Gastrocnemius medialis (tissue), 4 donors: Measurements from ENCODE around the gene RPL35. TPM values are rescaled to one million over a fixed set of nuclear protein-coding genes. Genes with fewer than 3 reads are reported as not detected.
A peak's percentile ranks its signal among the peaks of the same experiment; 100 is the strongest.

Experiments used
- ATAC-seq, 2 donors: fragments of 150-250 bp; one replicate each; pipeline ENCODE4 v1.9.1; 2016
- DNase-seq, 2 donors: peaks; one replicate each; pipeline ENCODE4 v3.0.0-alpha.2; 2019
- H3K27ac ChIP-seq, 4 donors: fragments of 200-600 bp; sonication (generic); 1 replicate in 1 of 4; 2 replicates in 3 of 4; pipeline ENCODE4 v1.5.1; 2016 to 2018; ENCODE audit warnings: mild to moderate bottlenecking in 2 of 4, moderate library complexity in 1 of 4
- H3K27me3 ChIP-seq, 3 donors: fragments of 200-600 bp; sonication (generic) in 2 of 3; 1 replicate in 1 of 3; 2 replicates in 2 of 3; pipeline versions ENCODE4 v1.5.1 to v1.6.0; 2016 to 2019; ENCODE audit warnings: mild to moderate bottlenecking in 1 of 3, moderate library complexity in 1 of 3
- H3K36me3 ChIP-seq, 2 donors: fragments of 200-600 bp; sonication (generic) in 1 of 2; one replicate each; pipeline ENCODE4 v1.5.1; 2017 to 2018
- H3K4me1 ChIP-seq, 2 donors: fragments of 200-600 bp; sonication (generic) in 1 of 2; one replicate each; pipeline ENCODE4 v1.5.1; 2016 to 2017; ENCODE audit warnings: mild to moderate bottlenecking in 2 of 2
- H3K4me3 ChIP-seq, 4 donors: fragments of 200-600 bp; sonication (generic) in 3 of 4; 1 replicate in 1 of 4; 2 replicates in 3 of 4; pipeline ENCODE4 v1.5.1; 2016 to 2019; ENCODE audit warnings: mild to moderate bottlenecking in 2 of 4
- H3K9me3 ChIP-seq, 3 donors: fragments of 200-600 bp; sonication (generic) in 2 of 3; 1 replicate in 1 of 3; 2 replicates in 2 of 3; pipeline ENCODE4 v1.5.1; 2016 to 2019
- CTCF ChIP-seq, 5 experiments: fragments of 450-650 bp in 3 of 5; fragments of 200-600 bp in 2 of 5; sonication (generic) in 2 of 5; IDR thresholded peaks in 4 of 5; conservative IDR thresholded peaks in 1 of 5; 1 replicate in 4 of 5; 2 replicates in 1 of 5; pipeline ENCODE4 v1.5.1; 2016 to 2019; ENCODE audit warnings: antibody characterized with exemption in 5 of 5, mild to moderate bottlenecking in 3 of 5, moderate library complexity in 3 of 5
- POLR2A ChIP-seq, 2 donors: fragments of 450-650 bp; IDR thresholded peaks; one replicate each; pipeline ENCODE4 v1.6.1; 2017; ENCODE audit warnings: antibody characterized with exemption in 2 of 2, mild to moderate bottlenecking in 2 of 2, moderate library complexity in 2 of 2
- in situ Hi-C, 4 donors: fragments of 200-750 bp; cut with MboI; loops; one replicate each; pipeline versions ENCODE4 v1.15.0 to v1.8.0; 2017; ENCODE audit warnings: low sequenced_read_pairs in 4 of 4
- intact Hi-C: fragments of 100-400 bp; cut with DNase I; formaldehyde crosslinking; loops from one replicate; pipeline ENCODE4 v1.15.1; 2023; ENCODE audit warnings: low total_unique reads
- total RNA-seq, 4 donors: library from RNA; depleted of rRNA; stranded (reverse); fragments of >200 nt; gene quantifications; one replicate each; pipeline versions ENCODE4 v1.1.0 to v1.2.3, GENCODE V29; 2016

Gene RPL35
- total RNA-seq, 4 donors from 2014 or later = 2,099 to 2,608 (median 2,478) TPM

DNA sequence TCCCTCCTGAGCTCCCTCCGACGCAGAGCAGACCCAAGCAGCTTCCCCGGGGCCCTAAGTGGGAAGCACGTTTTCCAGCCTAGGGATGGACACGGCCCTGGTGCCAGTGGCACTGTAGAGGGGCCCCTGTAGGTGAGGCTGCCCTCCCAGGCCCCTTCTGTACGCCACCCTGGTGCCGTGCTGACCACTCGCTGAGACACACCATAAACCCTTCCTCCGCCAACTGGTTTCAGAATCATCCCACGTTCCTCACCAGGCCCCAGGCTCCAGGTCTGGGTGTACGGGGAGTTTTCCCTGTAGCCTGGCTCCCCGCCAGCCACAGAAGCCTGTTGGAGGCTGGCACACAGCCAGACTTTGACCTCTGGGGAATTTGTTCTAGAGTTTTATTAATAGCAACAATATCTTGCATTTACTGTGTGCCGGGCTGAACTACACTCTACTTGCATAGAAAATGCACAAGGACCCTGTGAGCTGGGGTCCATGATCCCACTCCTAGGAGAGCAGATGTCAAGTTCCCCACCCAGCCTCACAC lies 26.7 kb downstream of the RPL35 start:
- H3K4me1 ChIP-seq = peaks cover 44 to 47% of the 10 kb centered on the region in 2 donors
- no peaks in the 10 kb centered on the region for H3K9me3 ChIP-seq
- H3K27ac ChIP-seq = peak overlapping the region; percentile 0 to 51 (median 42)
- ATAC-seq (peak in 1 of 2 donors; percentile 3), DNase-seq (peak in 1 of 2 donors; percentile 44)
- no peak for TF ChIP-seq POLR2A (IDR thresholded peaks at IDR 0.05)
- no peak for TF ChIP-seq CTCF (IDR thresholded peaks at IDR 0.05 in 4 of 5, conservative IDR thresholded peaks at IDR 0.05 in 1 of 5)
- H3K36me3 ChIP-seq = no peaks in the 10 kb centered on the region
- in situ Hi-C loops = no loop called here
- H3K27me3 ChIP-seq = no peaks in the 10 kb centered on the region
- intact Hi-C loops = no loop called here
- H3K4me3 ChIP-seq = no peak overlapping the region

DNA sequence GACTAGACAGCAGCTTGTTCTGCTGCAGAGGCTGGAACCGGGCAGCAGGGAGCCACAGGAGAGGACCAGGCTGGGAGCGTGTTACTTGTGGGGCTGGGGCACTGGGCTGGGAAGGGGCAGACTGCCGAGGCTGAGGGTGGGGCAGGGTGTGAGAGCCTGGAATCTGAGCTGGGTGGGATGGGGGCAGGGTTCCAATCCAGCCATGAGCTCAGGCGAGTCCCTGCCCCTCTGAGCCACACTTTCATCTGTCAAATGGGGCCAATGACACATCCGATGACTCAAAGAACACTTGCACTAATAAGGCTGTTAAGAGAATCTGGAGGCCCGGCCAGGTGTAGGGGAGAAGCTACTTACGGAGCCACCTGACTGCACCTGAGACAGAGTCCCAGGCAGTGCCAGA lies 27.2 kb downstream of the RPL35 start:
- TF ChIP-seq POLR2A (IDR thresholded peaks at IDR 0.05) = no peak
- no peaks in the 10 kb centered on the region for H3K9me3 ChIP-seq
- no peak overlapping the region for H3K4me3 ChIP-seq
- H3K27ac ChIP-seq = peak overlapping the region; percentile 0 to 51 (median 42)
- peaks cover 39 to 42% of the 10 kb centered on the region in 2 donors for H3K4me1 ChIP-seq
- no peaks in the 10 kb centered on the region for H3K36me3 ChIP-seq
- ATAC-seq (no peak), DNase-seq (no peak)
- H3K27me3 ChIP-seq = no peaks in the 10 kb centered on the region
- intact Hi-C loops = no loop called here
- in situ Hi-C loops = no loop called here

DNA sequence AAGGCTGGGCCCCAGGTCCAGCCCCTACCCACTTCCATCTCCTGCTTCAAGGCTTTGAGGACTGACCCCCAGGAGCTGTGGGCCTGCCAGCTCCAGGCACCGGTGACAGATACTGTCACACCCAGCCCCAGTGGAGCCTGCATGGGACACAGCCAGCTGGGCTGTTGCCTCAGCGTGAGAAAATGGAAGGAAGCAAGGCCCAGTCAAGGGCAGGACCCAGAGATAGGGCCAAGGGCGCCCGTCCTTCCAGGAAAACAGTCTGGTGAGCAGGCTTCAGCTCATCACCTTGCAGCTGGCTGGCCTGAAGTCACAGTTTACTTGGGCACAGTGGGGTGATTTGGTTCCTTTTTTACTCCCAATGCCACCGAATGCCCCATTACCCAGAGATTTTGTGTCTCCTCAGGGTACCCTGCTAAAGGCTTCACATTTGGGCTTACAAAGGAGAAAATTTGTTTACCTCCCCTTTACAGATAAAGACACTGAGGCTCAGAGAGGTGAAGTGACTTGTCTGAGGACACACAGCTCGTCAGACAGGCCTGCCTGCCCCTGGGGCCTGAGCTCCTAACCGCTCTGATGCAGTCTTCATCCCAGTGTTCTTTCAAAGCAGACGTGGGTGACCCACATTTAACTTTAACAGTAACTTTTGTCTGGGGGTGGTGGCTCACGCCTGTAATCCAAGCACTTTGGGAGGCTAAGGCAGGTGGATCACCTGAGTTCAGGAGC lies 30.0 kb downstream of the RPL35 start:
- in situ Hi-C loops (no loop called here), intact Hi-C loops (loop anchor here (2.0 kb wide), 1 partner anchor 37 kb away; no protein-coding TSS in a partner anchor)
- no peaks in the 10 kb centered on the region for H3K9me3 ChIP-seq
- peak overlapping the region; percentile 63 to 74 (median 68) for H3K27ac ChIP-seq
- DNase-seq (peak; percentile 55 to 78), ATAC-seq (peak; percentile 83 to 89)
- H3K4me3 ChIP-seq = no peak overlapping the region
- H3K4me1 ChIP-seq = peaks cover 39 to 40% of the 10 kb centered on the region in 2 donors
- no peaks in the 10 kb centered on the region for H3K36me3 ChIP-seq
- TF ChIP-seq CTCF (IDR thresholded peaks at IDR 0.05 in 4 of 5, conservative IDR thresholded peaks at IDR 0.05 in 1 of 5) = no peak
- no peak for TF ChIP-seq POLR2A (IDR thresholded peaks at IDR 0.05)
- no peaks in the 10 kb centered on the region for H3K27me3 ChIP-seq

DNA sequence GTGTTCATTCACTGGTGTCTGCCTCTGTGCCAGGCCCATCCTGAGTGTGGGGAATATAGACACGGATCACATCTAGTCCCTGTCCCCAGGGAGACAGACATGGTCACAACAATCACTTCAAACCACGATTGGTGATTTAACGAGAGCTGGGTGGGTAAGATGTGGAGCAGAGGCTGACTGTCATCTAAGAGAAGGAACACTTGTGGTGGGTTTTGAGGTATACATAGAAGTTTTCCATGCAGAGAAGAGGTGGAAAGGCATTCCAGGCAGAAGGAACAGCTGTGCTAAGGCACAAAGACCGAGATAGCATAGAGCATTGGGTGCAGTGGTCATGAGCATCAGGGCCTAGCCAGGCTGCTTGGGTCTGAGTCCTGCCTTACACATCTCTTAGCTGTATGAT lies 31.2 kb downstream of the RPL35 start:
- no peak for ATAC-seq
- Histone ChIP-seq H3K4me1 (peaks cover 34 to 35% of the 10 kb centered on the region in 2 donors), H3K36me3 (no peaks in the 10 kb centered on the region), H3K4me3 (no peak overlapping the region), H3K9me3 (no peaks in the 10 kb centered on the region), H3K27me3 (no peaks in the 10 kb centered on the region), H3K27ac (no peak overlapping the region)
- TF ChIP-seq CTCF (IDR thresholded peaks at IDR 0.05 in 4 of 5, conservative IDR thresholded peaks at IDR 0.05 in 1 of 5) (no peak), POLR2A (IDR thresholded peaks at IDR 0.05) (no peak)
- intact Hi-C loops = loop anchor here (2.0 kb wide), 1 partner anchor 36 kb away; no protein-coding TSS in a partner anchor
- in situ Hi-C loops = no loop called here
- no peak for DNase-seq

DNA sequence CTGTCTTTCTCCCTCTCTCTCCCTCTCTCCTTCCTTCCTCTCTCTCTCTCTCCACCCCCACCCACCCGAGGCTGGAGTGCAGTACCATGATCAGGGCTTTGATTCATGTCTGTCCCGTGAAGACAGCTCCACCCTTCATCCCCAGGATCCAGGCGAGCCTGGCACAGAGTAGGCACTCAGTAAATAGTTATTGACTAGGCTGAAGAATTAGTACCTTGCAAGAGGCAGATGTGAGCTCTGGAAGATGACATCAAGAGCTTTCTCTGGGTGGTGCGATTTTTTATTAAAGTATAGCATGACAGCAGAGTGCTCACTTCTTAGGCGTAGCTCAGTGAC lies 32.5 kb downstream of the RPL35 start:
- DNase-seq (no peak), ATAC-seq (no peak)
- in situ Hi-C loops (no loop called here), intact Hi-C loops (no loop called here)
- Histone ChIP-seq H3K4me1 (peaks cover 21 to 22% of the 10 kb centered on the region in 2 donors), H3K36me3 (no peaks in the 10 kb centered on the region), H3K27me3 (no peaks in the 10 kb centered on the region), H3K9me3 (no peaks in the 10 kb centered on the region), H3K27ac (no peak overlapping the region), H3K4me3 (no peak overlapping the region)
- TF ChIP-seq CTCF (IDR thresholded peaks at IDR 0.05 in 4 of 5, conservative IDR thresholded peaks at IDR 0.05 in 1 of 5) (no peak), POLR2A (IDR thresholded peaks at IDR 0.05) (no peak)
